Body of pancreas (tissue), 4 donors: ENCODE results near the gene CHAF1A.

Experiments used
- POLR2A ChIP-seq, 3 donors: fragments of 450-650 bp; IDR thresholded peaks; one replicate each; pipeline ENCODE4 v1.6.1; 2016; ENCODE audit warnings: antibody characterized with exemption in 3 of 3, mild to moderate bottlenecking in 2 of 3
- TF ChIP-seq, protein P1 (sequence below), 7 experiments: fragments of 450-650 bp in 4 of 7; fragments of 200-600 bp in 3 of 7; sonication (generic) in 3 of 7; IDR thresholded peaks; one replicate each; pipeline ENCODE4 v1.5.1; 2016 to 2019; ENCODE audit warnings: antibody characterized with exemption in 7 of 7

DNA sequence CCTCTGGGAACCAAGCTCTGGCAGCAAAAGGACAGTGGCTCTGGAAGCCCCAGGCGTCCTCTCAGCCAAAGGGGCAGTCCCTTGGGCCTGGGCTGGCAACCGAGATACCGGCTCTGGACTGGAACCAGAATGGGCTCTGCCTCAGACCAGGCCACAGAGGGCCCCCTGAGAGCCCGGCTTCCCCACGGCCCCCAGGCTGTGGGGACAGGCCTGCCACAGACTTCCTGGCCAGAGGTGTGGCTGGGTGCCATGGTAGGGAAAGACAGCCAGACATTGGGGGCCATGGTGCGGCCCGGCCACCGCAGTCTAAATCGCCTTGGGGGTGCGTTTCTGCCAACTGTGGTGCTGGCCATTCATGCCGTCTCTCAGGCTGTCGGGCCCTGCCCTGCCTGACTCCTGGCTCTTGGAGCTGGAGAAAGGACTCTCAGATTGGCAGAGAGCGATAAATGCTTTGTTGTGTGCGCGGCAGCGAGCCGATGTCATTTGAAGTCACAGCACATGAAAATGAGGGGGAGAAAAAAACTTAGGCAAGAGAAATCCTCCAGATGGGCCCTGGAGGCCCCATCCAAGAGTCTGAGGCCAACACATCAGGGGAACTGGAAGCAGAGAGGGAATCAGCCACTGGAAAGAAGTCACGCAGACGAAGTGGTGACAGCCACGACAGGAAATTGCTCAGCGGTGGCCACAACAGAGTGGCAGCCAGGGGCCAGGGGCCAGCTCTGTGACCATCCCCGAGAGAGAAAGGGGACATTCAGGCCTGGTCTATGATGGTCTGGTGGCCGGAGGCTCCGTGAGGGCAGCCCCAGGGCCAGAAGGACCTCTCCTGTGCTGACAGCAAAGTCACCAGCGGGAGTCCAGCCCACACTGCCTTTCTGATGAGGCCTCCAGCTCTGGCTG, 28.6 kb upstream of the CHAF1A start:
- TF ChIP-seq, protein P1, sequence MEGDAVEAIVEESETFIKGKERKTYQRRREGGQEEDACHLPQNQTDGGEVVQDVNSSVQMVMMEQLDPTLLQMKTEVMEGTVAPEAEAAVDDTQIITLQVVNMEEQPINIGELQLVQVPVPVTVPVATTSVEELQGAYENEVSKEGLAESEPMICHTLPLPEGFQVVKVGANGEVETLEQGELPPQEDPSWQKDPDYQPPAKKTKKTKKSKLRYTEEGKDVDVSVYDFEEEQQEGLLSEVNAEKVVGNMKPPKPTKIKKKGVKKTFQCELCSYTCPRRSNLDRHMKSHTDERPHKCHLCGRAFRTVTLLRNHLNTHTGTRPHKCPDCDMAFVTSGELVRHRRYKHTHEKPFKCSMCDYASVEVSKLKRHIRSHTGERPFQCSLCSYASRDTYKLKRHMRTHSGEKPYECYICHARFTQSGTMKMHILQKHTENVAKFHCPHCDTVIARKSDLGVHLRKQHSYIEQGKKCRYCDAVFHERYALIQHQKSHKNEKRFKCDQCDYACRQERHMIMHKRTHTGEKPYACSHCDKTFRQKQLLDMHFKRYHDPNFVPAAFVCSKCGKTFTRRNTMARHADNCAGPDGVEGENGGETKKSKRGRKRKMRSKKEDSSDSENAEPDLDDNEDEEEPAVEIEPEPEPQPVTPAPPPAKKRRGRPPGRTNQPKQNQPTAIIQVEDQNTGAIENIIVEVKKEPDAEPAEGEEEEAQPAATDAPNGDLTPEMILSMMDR (IDR thresholded peaks at IDR 0.05) = no peak
- no peak for TF ChIP-seq POLR2A (IDR thresholded peaks at IDR 0.05)
